Lung microvascular endothelial cell (primary cell): Measurements from ENCODE around the gene TDRD1. TPM values are rescaled to one million over a fixed set of nuclear protein-coding genes. Genes with fewer than 3 reads are reported as not detected.
"Not testable (repeated sequence)": the region's sequence is repeated elsewhere in the genome, so short reads cannot be mapped to it uniquely, and the experiment has no call there.

Experiments
- DNase-seq, 2 donors: peaks; one replicate each; pipeline versions ENCODE4 v3.0.0 to v3.0.0-alpha.2; 2010; ENCODE audit warnings: low read depth in 2 of 2
- total RNA-seq: library from RNA; depleted of rRNA; stranded (reverse); fragments of >200 nt; gene quantifications from 2 replicates; pipeline ENCODE4 v1.2.1, GENCODE V29; 2014

Gene TDRD1
- total RNA-seq, result not detected in 2 replicates

- no peak for DNase-seq
These were observed at the start of gene TDRD1 for GRCh38 chr10:114179148-114179547. TSS of gene TDRD1 (plus strand) at chr10:114179353. CDS start at chr10:114187832, 8,479 bp downstream.

GRCh38 chr10:114131094-114131493 lies 48.1 kb upstream of the TDRD1 start:
- no peak for DNase-seq

GRCh38 chr10:114135476-114135875 lies 43.7 kb upstream of the TDRD1 start:
- DNase-seq, result no peak

GRCh38 chr10:114138581-114138980 lies 40.6 kb upstream of the TDRD1 start:
- peak; percentile 30 to 42 for DNase-seq

- DNase-seq, result no peak
These were observed 39.1 kb upstream of the TDRD1 start for GRCh38 chr10:114140036-114140435.

- not testable (repeated sequence) for DNase-seq
These were observed 38.3 kb upstream of the TDRD1 start for GRCh38 chr10:114140827-114141226.

- DNase-seq, result no peak
These were observed 37.1 kb upstream of the TDRD1 start for GRCh38 chr10:114142018-114142417.

- no peak for DNase-seq
These were observed 36.0 kb upstream of the TDRD1 start for GRCh38 chr10:114143160-114143559.

GRCh38 chr10:114149476-114149875 lies 29.7 kb upstream of the TDRD1 start:
- DNase-seq, result not testable (repeated sequence)

- peak; percentile 60 to 89 for DNase-seq
These were observed 27.7 kb upstream of the TDRD1 start for GRCh38 chr10:114151486-114151885.

GRCh38 chr10:114151892-114152291 lies 27.3 kb upstream of the TDRD1 start:
- DNase-seq, result no peak

- no peak for DNase-seq
These were observed 21.2 kb upstream of the TDRD1 start for GRCh38 chr10:114157912-114158311.

- DNase-seq, result peak in 1 of 2 donors; percentile 12
These were observed 16.1 kb upstream of the TDRD1 start for GRCh38 chr10:114163062-114163461.

- DNase-seq, result no peak
These were observed 13.1 kb upstream of the TDRD1 start for GRCh38 chr10:114166043-114166442.

GRCh38 chr10:114166494-114166893 lies 12.7 kb upstream of the TDRD1 start:
- no peak for DNase-seq

- no peak for DNase-seq
These were observed 11.2 kb upstream of the TDRD1 start for GRCh38 chr10:114167985-114168384.

GRCh38 chr10:114168450-114169009 lies 10.6 kb upstream of the TDRD1 start:
- no peak for DNase-seq

GRCh38 chr10:114172216-114172615 lies 6.9 kb upstream of the TDRD1 start:
- peak; percentile 6 to 27 for DNase-seq

GRCh38 chr10:114172776-114173602 lies 6.2 kb upstream of the TDRD1 start:
- peak; percentile 8 to 29 for DNase-seq

- no peak for DNase-seq
These were observed 5.6 kb upstream of the TDRD1 start for GRCh38 chr10:114173603-114173920.

- peak; percentile 87 to 93 for DNase-seq
These were observed 5.0 kb upstream of the TDRD1 start, which contains the start of gene CCDC186 for GRCh38 chr10:114173921-114174694. TSS of gene CCDC186 (minus strand) at chr10:114174203. CDS start at chr10:114163268, 10,935 bp downstream.

GRCh38 chr10:114174695-114175188 lies 4.4 kb upstream of the TDRD1 start:
- peak in 1 of 2 donors; percentile 12 for DNase-seq
